ENCODE results near the gene KRTAP24-1. TPM values are rescaled to one million over a fixed set of nuclear protein-coding genes. Genes with fewer than 3 reads are reported as not detected.

The KRTAP24-1 gene
- total RNA-seq, 1 donor from 2014 or later, result not detected

DNA sequence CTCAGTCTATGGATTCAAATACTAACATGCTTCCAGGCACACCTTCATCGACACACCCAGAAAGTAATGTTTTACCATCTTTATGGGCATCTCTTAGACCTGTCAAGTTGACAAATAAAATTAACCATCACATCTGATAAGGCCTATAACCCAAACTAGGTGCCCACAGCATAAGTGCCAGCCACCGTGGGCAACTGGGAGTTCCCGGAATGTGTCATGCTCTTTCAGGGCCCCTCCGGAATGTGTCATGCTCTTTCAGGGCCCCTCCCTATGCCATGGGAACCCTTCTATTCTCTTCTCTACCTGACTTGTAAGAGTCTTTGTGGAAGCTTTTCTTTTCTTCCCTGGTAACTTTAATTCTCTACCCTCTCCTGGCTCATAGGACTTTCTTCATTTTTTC, 26.6 kb downstream of the KRTAP24-1 start:
- Histone ChIP-seq H3K4me3 (no peak overlapping the region), H3K36me3 (no peaks in the 10 kb centered on the region), H3K9ac (no peak overlapping the region), H4K20me1 (ENCODE audit: low read depth) (no peaks in the 10 kb centered on the region), H3K27me3 (no peaks in the 10 kb centered on the region), H2AFZ (replicated peaks) (no peak overlapping the region), H3K9me3 (ENCODE audit: low read depth) (no peaks in the 10 kb centered on the region), H3K79me2 (ENCODE audit: low read depth) (no peaks in the 10 kb centered on the region), H3K4me2 (no peak overlapping the region), H3F3A (ENCODE audit: low read depth) (no peaks in the 10 kb centered on the region), H3K4me1 (no peaks in the 10 kb centered on the region), H3K27ac (no peak overlapping the region)
- Mint-ChIP-seq H3K36me3 (no peaks in the 10 kb centered on the region), H3K9me3 (no peaks in the 10 kb centered on the region), H3K27me3 (ENCODE audit: insufficient read depth, low read depth) (peaks cover 2% of the 10 kb centered on the region), H3K4me3 (no peak overlapping the region), H3K4me1 (no peaks in the 10 kb centered on the region), H3K27ac (no peak overlapping the region)
- DNase-seq (ENCODE audit: low spot score), result no peak
- TF ChIP-seq EZH2 (IDR thresholded peaks at IDR 0.05) (no peak), EZH2phosphoT487 (IDR thresholded peaks at IDR 0.05) (no peak)
- TF ChIP-seq, protein P1, sequence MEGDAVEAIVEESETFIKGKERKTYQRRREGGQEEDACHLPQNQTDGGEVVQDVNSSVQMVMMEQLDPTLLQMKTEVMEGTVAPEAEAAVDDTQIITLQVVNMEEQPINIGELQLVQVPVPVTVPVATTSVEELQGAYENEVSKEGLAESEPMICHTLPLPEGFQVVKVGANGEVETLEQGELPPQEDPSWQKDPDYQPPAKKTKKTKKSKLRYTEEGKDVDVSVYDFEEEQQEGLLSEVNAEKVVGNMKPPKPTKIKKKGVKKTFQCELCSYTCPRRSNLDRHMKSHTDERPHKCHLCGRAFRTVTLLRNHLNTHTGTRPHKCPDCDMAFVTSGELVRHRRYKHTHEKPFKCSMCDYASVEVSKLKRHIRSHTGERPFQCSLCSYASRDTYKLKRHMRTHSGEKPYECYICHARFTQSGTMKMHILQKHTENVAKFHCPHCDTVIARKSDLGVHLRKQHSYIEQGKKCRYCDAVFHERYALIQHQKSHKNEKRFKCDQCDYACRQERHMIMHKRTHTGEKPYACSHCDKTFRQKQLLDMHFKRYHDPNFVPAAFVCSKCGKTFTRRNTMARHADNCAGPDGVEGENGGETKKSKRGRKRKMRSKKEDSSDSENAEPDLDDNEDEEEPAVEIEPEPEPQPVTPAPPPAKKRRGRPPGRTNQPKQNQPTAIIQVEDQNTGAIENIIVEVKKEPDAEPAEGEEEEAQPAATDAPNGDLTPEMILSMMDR (IDR thresholded peaks at IDR 0.05), result no peak

DNA sequence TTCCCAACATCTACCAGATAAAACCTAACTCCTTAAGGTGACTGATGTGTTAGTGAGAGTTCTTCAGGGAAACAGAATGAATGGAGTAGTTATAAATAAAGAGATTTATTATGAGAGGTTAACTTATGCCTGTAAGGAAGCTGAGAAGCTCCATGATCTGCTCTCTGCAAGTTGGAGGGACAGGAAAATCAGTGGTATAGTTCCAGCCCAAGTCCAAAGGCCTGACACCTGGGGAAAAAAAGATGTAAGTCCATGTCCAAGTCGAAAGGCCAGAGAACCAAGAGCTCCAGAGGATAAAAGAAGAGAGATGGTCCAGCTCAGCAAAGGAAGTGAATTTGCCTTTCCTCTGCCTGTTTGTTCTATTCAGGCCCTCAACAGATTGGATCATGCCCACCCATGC, 27.1 kb downstream of the KRTAP24-1 start:
- H2AFZ ChIP-seq (replicated peaks), result no peak overlapping the region
- no peak overlapping the region for H3K9ac ChIP-seq
- TF ChIP-seq EZH2phosphoT487 (IDR thresholded peaks at IDR 0.05), result no peak
- TF ChIP-seq, protein P1 (IDR thresholded peaks at IDR 0.05), result no peak
- no peak for TF ChIP-seq EZH2 (IDR thresholded peaks at IDR 0.05)
- no peak for DNase-seq (ENCODE audit: low spot score)
- H3K36me3 ChIP-seq, result no peaks in the 10 kb centered on the region
- H4K20me1 ChIP-seq (ENCODE audit: low read depth), result no peaks in the 10 kb centered on the region
- no peak overlapping the region for H3K27ac ChIP-seq
- peaks cover 2% of the 10 kb centered on the region for H3K27me3 Mint-ChIP-seq (ENCODE audit: insufficient read depth, low read depth)
- no peaks in the 10 kb centered on the region for H3K27me3 ChIP-seq
- no peaks in the 10 kb centered on the region for H3K4me1 ChIP-seq
- no peak overlapping the region for H3K4me3 ChIP-seq
- no peak overlapping the region for H3K27ac Mint-ChIP-seq
- H3K4me3 Mint-ChIP-seq, result no peak overlapping the region
- H3F3A ChIP-seq (ENCODE audit: low read depth), result no peaks in the 10 kb centered on the region
- no peaks in the 10 kb centered on the region for H3K9me3 ChIP-seq (ENCODE audit: low read depth)
- no peaks in the 10 kb centered on the region for H3K9me3 Mint-ChIP-seq
- H3K36me3 Mint-ChIP-seq, result no peaks in the 10 kb centered on the region
- H3K79me2 ChIP-seq (ENCODE audit: low read depth), result no peaks in the 10 kb centered on the region
- no peaks in the 10 kb centered on the region for H3K4me1 Mint-ChIP-seq
- no peak overlapping the region for H3K4me2 ChIP-seq

DNA sequence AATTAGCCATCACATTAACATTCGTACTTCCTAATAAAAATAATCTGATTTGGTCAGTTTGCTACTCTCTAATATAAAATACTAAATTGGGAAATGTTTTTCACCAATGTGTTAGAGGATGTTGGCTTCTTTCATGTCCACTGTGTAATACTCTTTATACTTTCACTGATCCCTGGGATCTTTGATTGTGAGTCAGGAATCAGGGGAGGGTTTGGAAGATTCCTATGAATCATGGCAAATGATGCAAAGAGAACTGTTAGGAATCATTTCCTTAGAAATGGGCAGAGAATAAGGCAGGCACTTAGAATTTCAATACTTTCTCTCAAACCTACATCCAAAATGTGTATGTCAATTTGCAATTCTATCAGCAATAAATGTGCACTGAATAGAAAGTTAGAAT, 31.0 kb downstream of the KRTAP24-1 start:
- Histone ChIP-seq H3K36me3 (no peaks in the 10 kb centered on the region), H3K9me3 (ENCODE audit: low read depth) (no peaks in the 10 kb centered on the region), H4K20me1 (ENCODE audit: low read depth) (no peaks in the 10 kb centered on the region), H3K27ac (no peak overlapping the region), H2AFZ (replicated peaks) (no peak overlapping the region), H3K4me3 (no peak overlapping the region), H3F3A (ENCODE audit: low read depth) (no peaks in the 10 kb centered on the region), H3K9ac (no peak overlapping the region), H3K4me1 (no peaks in the 10 kb centered on the region), H3K4me2 (no peak overlapping the region), H3K27me3 (no peaks in the 10 kb centered on the region), H3K79me2 (ENCODE audit: low read depth) (no peaks in the 10 kb centered on the region)
- H3K4me1 Mint-ChIP-seq, result peaks cover 5% of the 10 kb centered on the region
- no peak overlapping the region for H3K27ac Mint-ChIP-seq
- H3K9me3 Mint-ChIP-seq, result peaks cover 6% of the 10 kb centered on the region
- no peak for TF ChIP-seq EZH2phosphoT487 (IDR thresholded peaks at IDR 0.05)
- TF ChIP-seq, protein P1 (IDR thresholded peaks at IDR 0.05), result no peak
- TF ChIP-seq EZH2 (IDR thresholded peaks at IDR 0.05), result no peak
- H3K36me3 Mint-ChIP-seq, result no peaks in the 10 kb centered on the region
- no peak overlapping the region for H3K4me3 Mint-ChIP-seq
- H3K27me3 Mint-ChIP-seq (ENCODE audit: insufficient read depth, low read depth), result peaks cover 2% of the 10 kb centered on the region
- DNase-seq (ENCODE audit: low spot score), result no peak

All from neural progenitor cell (in vitro differentiated cells).